Liver (tissue), 9 donors: ENCODE measurements around the gene KIT. TPM values are rescaled to one million over a fixed set of nuclear protein-coding genes. Genes with fewer than 3 reads are reported as not detected.

ENCODE experiments used
- DNase-seq: peaks from one replicate; pipeline ENCODE4 v3.0.0-alpha.2; 2017; ENCODE audit warnings: low spot score
- H3K27ac ChIP-seq, 2 donors: one replicate each; pipeline ENCODE4 v1.7.0; 2013; ENCODE audit warnings: inconsistent platforms in 2 of 2, low read length in 2 of 2, control low read depth in 1 of 2, low read depth in 1 of 2, mild to moderate bottlenecking in 1 of 2
- H3K27me3 ChIP-seq, 4 donors: one replicate each; pipeline versions ENCODE4 v1.6.1 to v1.7.0; 2013; ENCODE audit warnings: low read length in 3 of 4, inconsistent platforms in 1 of 4, mild to moderate bottlenecking in 1 of 4, moderate library complexity in 1 of 4; ENCODE audit not compliant: control insufficient read depth in 4 of 4, insufficient read depth in 4 of 4
- H3K36me3 ChIP-seq, 4 donors: one replicate each; pipeline versions ENCODE4 v1.6.1 to v1.7.0; 2013; ENCODE audit warnings: low read length in 3 of 4, mild to moderate bottlenecking in 3 of 4, low read depth in 1 of 4, moderate library complexity in 1 of 4; ENCODE audit not compliant: control insufficient read depth in 4 of 4, insufficient read depth in 3 of 4
- H3K4me1 ChIP-seq, 4 donors: one replicate each; pipeline versions ENCODE4 v1.6.1 to v1.7.0; 2013; ENCODE audit warnings: low read length in 3 of 4, mild to moderate bottlenecking in 3 of 4, moderate library complexity in 1 of 4; ENCODE audit not compliant: control insufficient read depth in 4 of 4, insufficient read depth in 4 of 4
- H3K4me3 ChIP-seq, 3 donors: one replicate each; pipeline versions ENCODE4 v1.6.1 to v1.7.0; 2013; ENCODE audit warnings: low read length in 3 of 3, control low read depth in 1 of 3, low read depth in 1 of 3, mild to moderate bottlenecking in 1 of 3
- H3K9ac ChIP-seq, 2 donors: one replicate each; pipeline ENCODE4 v1.7.0; 2013; ENCODE audit warnings: low read length in 2 of 2, mild to moderate bottlenecking in 2 of 2, moderate library complexity in 2 of 2, control low read depth in 1 of 2, low read depth in 1 of 2
- H3K9me3 ChIP-seq, 4 donors: one replicate each; pipeline versions ENCODE4 v1.6.1 to v1.7.0; 2013; ENCODE audit warnings: low read length in 3 of 4; ENCODE audit not compliant: control insufficient read depth in 4 of 4
- ATF3 ChIP-seq: IDR thresholded peaks from 2 replicates; pipeline ENCODE4 v1.6.1; 2016; ENCODE audit warnings: antibody characterized with exemption
- CTCF ChIP-seq: fragments of 150-350 bp; IDR thresholded peaks from 2 replicates; pipeline ENCODE4 v1.5.1; 2017; ENCODE audit warnings: improper control_type of control experiment, low read depth, low read length; ENCODE audit not compliant: missing input control
- EGR1 ChIP-seq, 2 donors: IDR thresholded peaks; 2 replicates each; pipeline ENCODE4 v1.6.1; 2016 to 2018; ENCODE audit warnings: antibody characterized with exemption in 2 of 2, low read depth in 2 of 2
- FOXA1 ChIP-seq: IDR thresholded peaks from 2 replicates; pipeline ENCODE4 v1.6.1; 2016; ENCODE audit warnings: antibody characterized with exemption
- GABPA ChIP-seq, 2 donors: IDR thresholded peaks in 1 of 2; conservative IDR thresholded peaks in 1 of 2; 2 replicates each; pipeline ENCODE4 v1.6.1; 2016; ENCODE audit warnings: antibody characterized with exemption in 2 of 2, mild to moderate bottlenecking in 1 of 2, moderate library complexity in 1 of 2
- HNF4A ChIP-seq, 2 donors: conservative IDR thresholded peaks; 2 replicates each; pipeline ENCODE4 v1.6.1; 2016; ENCODE audit warnings: antibody characterized with exemption in 2 of 2, mild to moderate bottlenecking in 2 of 2
- HNF4G ChIP-seq: IDR thresholded peaks from 2 replicates; pipeline ENCODE4 v1.6.1; 2016; ENCODE audit warnings: antibody characterized with exemption
- JUND ChIP-seq, 2 donors: IDR thresholded peaks; 2 replicates each; pipeline ENCODE4 v1.6.1; 2016; ENCODE audit warnings: antibody characterized with exemption in 2 of 2
- MAX ChIP-seq: IDR thresholded peaks from 2 replicates; pipeline ENCODE4 v1.6.1; 2016; ENCODE audit warnings: antibody characterized with exemption
- RAD21 ChIP-seq, 2 donors: IDR thresholded peaks; 2 replicates each; pipeline ENCODE4 v1.6.1; 2016; ENCODE audit warnings: antibody characterized with exemption in 2 of 2, mild to moderate bottlenecking in 2 of 2
- REST ChIP-seq: IDR thresholded peaks from 2 replicates; pipeline ENCODE4 v1.6.1; 2016; ENCODE audit warnings: antibody characterized with exemption, mild to moderate bottlenecking
- RXRA ChIP-seq, 2 donors: IDR thresholded peaks; 2 replicates each; pipeline ENCODE4 v1.6.1; 2017 to 2018; ENCODE audit warnings: antibody characterized with exemption in 2 of 2, mild to moderate bottlenecking in 1 of 2
- SP1 ChIP-seq: IDR thresholded peaks from 2 replicates; pipeline ENCODE4 v1.6.1; 2018; ENCODE audit warnings: antibody characterized with exemption, mild to moderate bottlenecking
- TAF1 ChIP-seq: conservative IDR thresholded peaks from 2 replicates; pipeline ENCODE4 v1.6.1; 2016; ENCODE audit warnings: antibody characterized with exemption, mild to moderate bottlenecking
- YY1 ChIP-seq: IDR thresholded peaks from 2 replicates; pipeline ENCODE4 v1.6.1; 2016; ENCODE audit warnings: antibody characterized with exemption, mild to moderate bottlenecking
- ZBTB33 ChIP-seq: IDR thresholded peaks from 2 replicates; pipeline ENCODE4 v1.6.1; 2016; ENCODE audit warnings: antibody characterized with exemption
- WGBS: extraction: QIAGEN DNeasy Blood & Tissue Kit; methylation state at CpG from one replicate; pipeline ENCODE4 v1.1.7; 2013; 5-methylcytosine and 5-hydroxymethylcytosine counted together
- polyA plus RNA-seq, 2 donors: library from polyadenylated mRNA; stranded (reverse) in 1 of 2; unstranded in 1 of 2; fragments of 200-250 nt in 1 of 2; fragments of >200 nt in 1 of 2; fragmentation: Nextera tagmentation in 1 of 2; extraction: Ambion mirVana in 1 of 2; gene quantifications; one replicate each; pipeline versions ENCODE4 v1.2.1 to v1.2.3, GENCODE V29; 2013 to 2015
- total RNA-seq, 2 donors: library from RNA; depleted of rRNA; stranded (reverse); fragments of >200 nt; gene quantifications; one replicate each; pipeline ENCODE4 v1.2.3, GENCODE V29; 2014
- donor health status: healthy.
- donor health status: healthy.
- donor health status: healthy.
- donor health status: healthy.
- donor health status: healthy.

Gene KIT
- total and polyA plus RNA-seq, 4 donors = 0.06 to 5.5 (median 0.96) TPM

GRCh38 chr4:54662123-54662522, 4.4 kb downstream of the KIT start:
- H3K36me3 ChIP-seq = no peaks in the 10 kb centered on the region
- TF ChIP-seq YY1 = no peak
- TF ChIP-seq RAD21 (IDR thresholded peaks at IDR 0.05) = no peak
- TF ChIP-seq CTCF = no peak
- TF ChIP-seq FOXA1 = no peak
- TF ChIP-seq JUND (IDR thresholded peaks at IDR 0.05) = no peak
- TF ChIP-seq MAX = no peak
- no peak for TF ChIP-seq HNF4G
- no peak for TF ChIP-seq EGR1 (IDR thresholded peaks at IDR 0.05; ENCODE audit: low read depth in 2 of 2)
- no peak for TF ChIP-seq GABPA (IDR thresholded peaks at IDR 0.05 in 1 of 2, conservative IDR thresholded peaks at IDR 0.05 in 1 of 2)
- no peak for TF ChIP-seq ZBTB33
- TF ChIP-seq RXRA (IDR thresholded peaks at IDR 0.05) = no peak
- no peak for TF ChIP-seq REST
- TF ChIP-seq ATF3 = no peak
- TF ChIP-seq SP1 = no peak
- no peak for TF ChIP-seq TAF1
- no peak for TF ChIP-seq HNF4A (conservative IDR thresholded peaks at IDR 0.05)
- H3K27ac ChIP-seq = no peak overlapping the region
- no peak for DNase-seq
- no peaks in the 10 kb centered on the region for H3K9me3 ChIP-seq
- H3K4me1 ChIP-seq = peaks cover 10 to 31% (median 21%) of the 10 kb centered on the region in 4 donors
- H3K4me3 ChIP-seq = no peak overlapping the region
- peaks cover 0 to 10% (median 3%) of the 10 kb centered on the region in 4 donors for H3K27me3 ChIP-seq
- no peak overlapping the region for H3K9ac ChIP-seq
- 86% methylated on average over 3 of the region's 3 CpGs for WGBS
